Nephron progenitor cell (in vitro differentiated cells): Measurements from ENCODE around the gene NASP.
A peak's percentile ranks its signal among the peaks of the same experiment; 100 is the strongest.

Experiments used
- DNase-seq: peaks from one replicate; pipeline ENCODE4 v3.0.0; 2021
- H3K27ac Mint-ChIP-seq: 2 replicates; pipeline ENCODE4 v1.8.0; 2021; ENCODE audit warnings: mild to moderate bottlenecking, moderate library complexity, mixed read lengths
- H3K27me3 Mint-ChIP-seq: 2 replicates; pipeline ENCODE4 v1.8.0; 2021; ENCODE audit warnings: mild to moderate bottlenecking, low read depth, mixed read lengths; ENCODE audit not compliant: poor library complexity
- H3K36me3 Mint-ChIP-seq: 2 replicates; pipeline ENCODE4 v1.8.0; 2021; ENCODE audit warnings: low read depth, mixed read lengths
- H3K4me1 Mint-ChIP-seq: 2 replicates; pipeline ENCODE4 v1.8.0; 2021; ENCODE audit warnings: mixed read lengths
- H3K4me3 Mint-ChIP-seq: 2 replicates; pipeline ENCODE4 v1.8.0; 2021; ENCODE audit warnings: mild to moderate bottlenecking, moderate library complexity, mixed read lengths
- H3K9me3 Mint-ChIP-seq: 2 replicates; pipeline ENCODE4 v1.8.0; 2021; ENCODE audit warnings: mild to moderate bottlenecking, moderate library complexity, mixed read lengths
- CTCF ChIP-seq: fragments of 200-600 bp; sonication (generic); IDR thresholded peaks from 2 replicates; pipeline ENCODE4 v1.5.0; 2021; ENCODE audit warnings: antibody characterized with exemption

Gene NASP

GRCh38 chr1:45623972-45624371 lies 40.1 kb downstream of the NASP start, which contains the start of gene CCDC17:
Gene CCDC17, minus strand, starts transcription at chr1:45624054. Its CDS starts 145 bp downstream, at chr1:45623909.
- Mint-ChIP-seq H3K27me3 (no peaks in the 10 kb centered on the region), H3K36me3 (peaks cover 53% of the 10 kb centered on the region), H3K27ac (peak within 1 kb of the TSS; percentile 92), H3K4me3 (no peak within 1 kb of the TSS), H3K4me1 (peaks cover 4% of the 10 kb centered on the region), H3K9me3 (no peaks in the 10 kb centered on the region)
- TF ChIP-seq CTCF, result no peak
- DNase-seq, result no peak

- Mint-ChIP-seq H3K4me1 (no peaks in the 10 kb centered on the region), H3K27ac (no peak overlapping the region), H3K4me3 (no peak overlapping the region), H3K9me3 (no peaks in the 10 kb centered on the region), H3K36me3 (peaks cover 77% of the 10 kb centered on the region), H3K27me3 (no peaks in the 10 kb centered on the region)
- DNase-seq, result no peak
- no peak for TF ChIP-seq CTCF
These were observed 45.2 kb downstream of the NASP start for GRCh38 chr1:45629035-45629434.

- H3K4me1 Mint-ChIP-seq, result no peaks in the 10 kb centered on the region
- no peak overlapping the region for H3K4me3 Mint-ChIP-seq
- TF ChIP-seq CTCF, result no peak
- H3K9me3 Mint-ChIP-seq, result no peaks in the 10 kb centered on the region
- no peaks in the 10 kb centered on the region for H3K27me3 Mint-ChIP-seq
- no peak for DNase-seq
- peaks cover 70% of the 10 kb centered on the region for H3K36me3 Mint-ChIP-seq
- no peak overlapping the region for H3K27ac Mint-ChIP-seq
These were observed 46.6 kb downstream of the NASP start for GRCh38 chr1:45630429-45630828.

GRCh38 chr1:45635211-45635610 lies 51.4 kb downstream of the NASP start:
- H3K36me3 Mint-ChIP-seq, result peaks cover 35% of the 10 kb centered on the region
- no peak for DNase-seq
- H3K9me3 Mint-ChIP-seq, result no peaks in the 10 kb centered on the region
- no peaks in the 10 kb centered on the region for H3K27me3 Mint-ChIP-seq
- TF ChIP-seq CTCF, result no peak
- H3K27ac Mint-ChIP-seq, result no peak overlapping the region
- no peak overlapping the region for H3K4me3 Mint-ChIP-seq
- H3K4me1 Mint-ChIP-seq, result no peaks in the 10 kb centered on the region

- H3K36me3 Mint-ChIP-seq, result peaks cover 30% of the 10 kb centered on the region
- no peak for TF ChIP-seq CTCF
- H3K9me3 Mint-ChIP-seq, result no peaks in the 10 kb centered on the region
- no peaks in the 10 kb centered on the region for H3K27me3 Mint-ChIP-seq
- no peak overlapping the region for H3K27ac Mint-ChIP-seq
- H3K4me1 Mint-ChIP-seq, result no peaks in the 10 kb centered on the region
- no peak overlapping the region for H3K4me3 Mint-ChIP-seq
- DNase-seq, result no peak
These were observed 56.5 kb downstream of the NASP start for GRCh38 chr1:45640293-45640692.

GRCh38 chr1:45643321-45643720 lies 59.5 kb downstream of the NASP start:
- Mint-ChIP-seq H3K36me3 (peaks cover 52% of the 10 kb centered on the region), H3K27ac (peak overlapping the region; percentile 33), H3K27me3 (no peaks in the 10 kb centered on the region), H3K4me3 (no peak overlapping the region), H3K9me3 (no peaks in the 10 kb centered on the region), H3K4me1 (no peaks in the 10 kb centered on the region)
- TF ChIP-seq CTCF, result no peak
- DNase-seq, result no peak
